GF-D8 (cell line): ENCODE results near the gene OR13J1.
"Not testable (repeated sequence)": the region's sequence is repeated elsewhere in the genome, so short reads cannot be mapped to it uniquely, and the experiment has no call there.

ENCODE experiments used
- DNase-seq: peaks from one replicate; lab custom pipeline; 2025; lab: John Stamatoyannopoulos, UW

The OR13J1 gene

GRCh38 chr9:35905051-35905781 lies 35.0 kb upstream of the OR13J1 start:
- no peak for DNase-seq

- DNase-seq: no peak
These were observed 34.1 kb upstream of the OR13J1 start for GRCh38 chr9:35904338-35904737.

DNA sequence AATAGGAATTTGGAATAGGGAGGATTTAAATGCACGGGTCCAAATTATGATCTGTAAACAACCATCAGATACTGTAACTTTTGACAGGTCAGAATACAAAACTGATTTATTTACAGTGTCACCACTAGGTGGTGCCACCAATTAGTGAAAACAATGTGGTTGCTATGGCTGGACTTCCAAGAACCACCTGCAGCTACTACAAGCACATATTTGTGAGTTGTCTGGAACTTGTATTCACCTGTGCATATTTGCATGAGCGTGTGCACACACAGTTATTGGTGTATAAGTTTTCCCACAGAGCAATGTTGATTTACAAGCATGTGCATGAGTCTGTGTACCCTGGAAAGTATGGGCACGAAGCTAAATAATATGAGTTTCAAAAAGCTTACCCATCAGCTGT lies 32.8 kb upstream of the OR13J1 start:
- DNase-seq: no peak

- no peak for DNase-seq
These were observed 28.8 kb upstream of the OR13J1 start for GRCh38 chr9:35899021-35899420.

GRCh38 chr9:35898337-35898736 lies 28.1 kb upstream of the OR13J1 start:
- DNase-seq: no peak

GRCh38 chr9:35897376-35898099 lies 27.3 kb upstream of the OR13J1 start:
- DNase-seq: not testable (repeated sequence)

DNA sequence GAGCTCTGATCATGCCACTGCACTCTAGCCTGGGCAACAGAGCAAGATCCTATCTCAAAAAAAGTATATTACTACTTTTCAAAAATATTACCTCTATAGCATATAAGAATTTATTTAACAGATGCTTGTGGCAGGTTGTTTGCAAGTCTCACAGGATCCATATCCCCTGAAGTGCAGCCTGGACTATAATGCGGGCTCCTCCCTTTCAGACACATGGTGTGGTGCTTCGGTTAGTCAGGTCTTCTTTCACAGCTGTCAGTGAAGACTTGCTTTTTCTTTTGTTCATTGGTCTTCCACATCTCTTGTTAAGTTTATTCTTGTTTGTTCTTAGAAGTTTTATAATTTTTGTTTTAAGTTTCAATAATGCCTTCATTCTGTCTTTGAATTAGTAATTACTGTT lies 26.4 kb upstream of the OR13J1 start:
- DNase-seq: no peak

GRCh38 chr9:35892051-35892450 lies 21.9 kb upstream of the OR13J1 start:
- no peak for DNase-seq

DNA sequence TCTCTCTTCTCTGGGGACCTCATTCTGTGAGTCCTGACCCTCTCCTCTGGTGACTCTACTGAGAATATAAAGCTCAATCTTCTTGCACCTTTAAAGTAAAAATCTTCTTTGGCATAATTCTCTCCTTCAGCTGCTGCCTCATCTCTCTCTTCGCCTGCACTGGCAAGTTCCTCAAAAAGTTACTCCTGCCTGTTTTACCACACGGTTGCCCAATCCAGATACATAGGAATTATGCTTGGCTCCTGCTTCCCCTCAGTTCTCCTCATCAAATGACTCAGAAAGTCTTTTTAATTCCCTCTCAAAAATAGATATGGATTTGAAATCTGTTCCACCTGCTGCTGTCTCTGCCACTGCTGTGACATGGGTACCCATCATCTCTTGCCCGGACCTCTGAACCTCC lies 21.4 kb upstream of the OR13J1 start:
- DNase-seq: no peak

GRCh38 chr9:35884908-35885307 lies 14.7 kb upstream of the OR13J1 start:
- not testable (repeated sequence) for DNase-seq

DNA sequence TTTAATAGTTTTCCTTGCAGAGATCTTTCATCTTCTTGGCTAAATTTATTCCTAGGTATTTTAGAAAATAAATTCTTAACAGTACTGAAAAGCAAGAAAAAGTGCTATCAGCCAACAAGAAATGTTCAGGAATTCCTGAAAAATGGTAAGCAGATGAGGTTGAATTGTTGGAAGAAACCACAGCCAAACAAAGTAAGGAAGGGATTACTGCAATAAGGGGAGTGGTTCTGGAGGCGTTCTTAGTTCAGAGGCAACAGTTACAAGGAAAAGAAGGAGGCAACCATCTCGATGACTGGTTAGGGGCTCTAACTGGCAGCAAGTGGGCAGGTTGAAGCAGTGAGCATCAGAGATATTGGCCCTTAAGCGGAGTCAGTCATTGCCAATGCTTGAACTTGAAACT lies 12.8 kb upstream of the OR13J1 start:
- DNase-seq: no peak

DNA sequence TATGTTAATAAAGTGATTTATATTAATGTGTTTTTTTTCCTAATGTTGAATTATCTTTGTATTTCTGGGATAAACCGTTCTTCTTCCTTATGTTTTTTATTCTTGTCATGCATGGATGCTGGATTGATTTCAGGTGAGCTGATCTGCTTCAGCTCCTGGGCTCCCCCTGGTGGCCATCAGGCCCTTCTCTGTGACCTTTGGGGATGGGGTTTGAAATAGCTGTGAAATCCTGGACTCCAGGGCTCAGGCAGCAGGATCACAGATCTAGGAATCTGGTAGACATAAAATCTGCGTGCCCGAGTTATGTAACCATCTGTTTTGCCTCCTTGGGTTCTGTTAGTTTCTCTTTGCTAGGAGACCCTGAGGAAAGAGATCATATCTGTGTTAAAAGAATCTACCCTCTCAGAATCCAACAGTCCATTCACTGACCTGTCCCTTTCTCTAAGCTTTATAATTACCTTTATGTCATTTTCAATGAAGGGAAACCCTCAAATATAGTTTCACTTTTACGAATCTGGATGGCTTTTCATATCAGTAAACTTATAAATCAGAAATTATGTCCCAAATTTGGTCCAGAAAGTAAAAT lies 12.2 kb upstream of the OR13J1 start:
- DNase-seq: no peak

DNA sequence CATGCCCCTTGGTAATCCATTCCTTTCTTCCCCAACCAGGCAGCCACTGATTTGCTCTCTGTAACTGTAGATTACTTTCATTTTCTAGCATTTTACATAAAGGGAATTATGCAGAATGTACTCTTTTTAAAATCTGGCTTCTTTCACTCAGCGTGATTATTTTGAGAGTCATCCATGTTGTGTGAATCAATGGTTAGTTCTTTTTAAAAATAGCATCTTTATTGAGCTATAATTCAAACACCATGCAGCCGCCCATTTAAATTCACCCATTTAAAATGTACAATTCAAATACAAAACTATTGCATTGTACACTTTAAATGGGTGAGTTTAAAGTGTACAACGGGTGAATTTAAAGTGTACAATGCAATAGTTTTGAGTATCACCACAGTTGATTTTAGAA lies 2.3 kb upstream of the OR13J1 start:
- no peak for DNase-seq

DNA sequence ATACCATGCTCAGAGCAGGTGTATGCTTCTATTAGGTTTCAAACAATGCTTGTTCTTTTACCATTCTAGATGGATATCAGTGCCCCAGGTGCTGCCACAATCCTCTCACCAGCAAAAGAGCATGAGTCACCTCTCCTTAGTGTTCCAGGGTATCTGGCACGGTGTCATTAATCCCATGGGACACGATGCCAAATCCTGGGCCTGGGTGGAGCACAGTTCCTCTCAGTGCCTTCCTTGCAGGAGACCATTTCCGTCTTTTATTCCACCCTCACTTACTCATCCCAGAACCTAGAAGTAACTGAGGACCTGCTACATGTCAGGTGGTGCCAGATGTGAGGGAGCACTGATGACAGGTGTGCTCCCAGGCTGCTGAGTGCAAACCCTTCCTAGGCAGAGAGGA lies 1.3 kb upstream of the OR13J1 start:
- DNase-seq: no peak

DNA sequence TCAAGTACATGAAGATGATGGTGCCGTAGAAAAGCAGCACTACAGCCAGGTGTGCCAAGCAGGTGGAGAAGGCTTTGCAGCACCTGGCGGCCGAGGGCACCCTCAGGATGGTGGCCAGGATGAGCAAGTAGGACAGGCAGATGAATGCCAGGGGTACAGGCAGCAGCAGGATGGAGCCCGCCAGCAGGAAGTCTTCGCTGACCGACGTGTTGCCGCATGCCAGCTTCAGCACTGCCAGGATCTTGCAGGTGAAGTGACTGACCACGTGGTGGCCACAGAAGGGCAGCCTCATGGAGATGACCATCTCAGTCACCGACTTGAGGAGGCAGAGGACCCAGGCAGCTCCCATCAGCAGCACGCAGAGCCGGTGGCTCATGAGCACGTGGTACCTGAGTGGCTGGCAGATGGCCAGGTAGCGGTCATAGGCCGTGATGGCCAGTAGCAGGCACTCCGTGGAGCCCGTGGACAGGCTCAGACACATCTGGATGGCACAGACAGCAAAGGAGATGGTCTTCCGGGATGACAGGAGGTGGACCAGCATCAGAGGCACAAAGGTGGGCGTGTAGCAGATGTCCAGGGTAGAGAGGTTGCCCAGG lies 482 bp downstream of the OR13J1 start:
- no peak for DNase-seq

DNA sequence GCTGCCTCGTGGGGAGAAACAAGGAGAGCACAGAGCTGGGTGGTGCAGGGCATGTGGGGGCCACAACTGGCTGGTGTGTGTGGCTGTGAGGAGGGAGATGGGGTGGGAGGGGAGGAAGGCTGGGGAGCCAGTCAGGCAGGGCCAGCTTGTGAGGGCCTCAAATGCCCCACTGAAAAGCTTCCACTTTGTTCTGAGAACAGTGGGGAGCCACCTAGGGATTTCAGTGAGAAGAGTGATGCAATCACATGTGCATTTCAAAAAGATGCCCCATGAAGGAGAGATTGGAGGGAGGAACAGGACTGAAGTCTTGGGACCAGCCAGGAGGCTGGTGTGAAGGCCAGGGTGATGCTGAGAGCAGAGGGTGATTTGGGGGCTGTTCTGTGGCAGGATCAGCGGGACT lies 1.3 kb downstream of the OR13J1 start:
- DNase-seq: no peak

- no peak for DNase-seq
These were observed 2.7 kb downstream of the OR13J1 start for GRCh38 chr9:35867538-35867937.

DNA sequence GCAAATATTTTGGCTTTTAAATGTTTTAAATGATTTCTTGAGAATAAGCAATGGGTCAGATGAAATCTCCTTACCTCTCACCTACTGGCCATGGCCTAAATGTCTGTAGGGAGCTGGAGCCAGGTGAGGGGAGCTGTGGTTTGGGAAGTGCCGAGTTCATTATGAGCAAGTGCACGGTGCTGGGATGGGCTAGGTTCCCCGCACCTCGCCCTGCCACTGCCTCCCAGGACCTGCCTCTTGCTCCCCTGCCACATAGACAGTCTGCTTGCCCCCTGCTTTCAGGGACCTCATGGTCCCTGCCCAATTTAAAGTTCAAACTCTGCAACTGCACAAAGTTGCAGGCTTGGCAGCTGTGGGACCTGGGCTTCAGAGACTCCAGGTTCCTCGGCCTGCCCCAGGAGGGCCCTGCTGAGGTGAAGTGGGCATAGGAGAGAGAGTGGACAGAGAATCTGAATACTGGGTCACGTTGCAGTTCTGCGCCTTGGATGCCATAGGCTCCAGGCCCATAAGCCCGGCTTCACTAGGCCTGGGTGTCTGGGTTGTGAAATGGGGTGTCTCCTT lies 5.4 kb downstream of the OR13J1 start:
- no peak for DNase-seq

GRCh38 chr9:35863583-35863982 lies 6.6 kb downstream of the OR13J1 start:
- no peak for DNase-seq

GRCh38 chr9:35862328-35862727 lies 7.9 kb downstream of the OR13J1 start:
- no peak for DNase-seq

DNA sequence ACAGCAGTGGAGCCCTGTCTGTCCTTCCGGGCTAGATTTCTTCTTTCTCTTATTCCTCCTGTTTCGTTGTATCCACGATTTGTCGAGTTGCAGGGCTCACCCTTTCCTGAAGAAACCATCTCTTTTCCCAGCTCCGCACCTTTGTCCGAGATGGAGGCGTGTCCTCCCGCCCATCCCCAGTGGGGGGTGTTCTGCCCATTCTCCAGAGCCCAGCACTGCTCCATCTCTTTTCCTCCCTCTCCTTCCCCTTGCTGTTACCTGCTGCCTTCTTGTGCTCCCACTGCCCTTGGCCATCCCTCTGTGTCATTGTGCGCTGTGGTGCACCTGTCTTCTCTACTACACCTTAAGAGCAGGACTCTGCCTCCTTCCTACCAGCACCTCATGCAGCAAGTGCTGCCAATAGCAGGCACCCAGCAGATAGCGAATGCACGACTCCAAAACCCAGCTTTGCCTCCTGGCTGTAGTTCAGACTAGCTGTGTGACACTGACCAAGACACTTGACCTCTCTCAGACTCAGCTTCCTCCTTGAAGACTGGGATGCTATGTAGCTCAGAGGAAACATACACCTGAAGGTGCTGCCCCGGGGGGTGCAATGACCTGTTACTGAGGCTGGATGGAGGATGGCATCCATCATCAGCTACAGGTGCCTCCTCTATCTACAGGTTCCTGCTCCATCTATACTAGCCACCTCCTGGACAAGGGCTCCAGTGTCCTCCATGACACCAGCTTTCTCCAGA lies 8.9 kb downstream of the OR13J1 start:
- no peak for DNase-seq

- DNase-seq: no peak
These were observed 10.2 kb downstream of the OR13J1 start for GRCh38 chr9:35859990-35860339.
